Measurements from ENCODE around the gene TMEM218. TPM values are rescaled to one million over a fixed set of nuclear protein-coding genes. Genes with fewer than 3 reads are reported as not detected.

Gene TMEM218
- total RNA-seq, 2 experiments from 2014 or later = 3.9 to 4.4 TPM

DNA sequence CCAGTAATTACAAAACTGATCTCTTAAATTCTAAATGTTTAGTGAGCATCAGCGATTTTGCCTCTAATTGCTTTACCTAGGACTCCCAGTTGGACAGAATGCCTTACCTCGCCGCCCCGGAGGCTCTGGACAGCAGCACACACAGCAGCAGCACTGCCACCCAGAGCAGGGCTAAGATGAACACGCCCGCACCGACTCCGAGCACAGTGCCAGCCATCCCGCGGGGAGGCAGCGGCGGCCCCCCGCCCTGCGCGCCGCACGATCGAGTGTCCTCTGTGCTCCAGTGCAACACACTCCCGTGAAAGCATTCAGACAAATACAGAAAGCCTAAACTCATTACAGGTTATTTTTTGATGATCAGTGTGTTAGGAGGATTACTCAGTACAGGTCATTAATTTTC, 9.4 kb downstream of the TMEM218 start:
- Histone ChIP-seq H3K4me1 (ENCODE audit: insufficient read depth, low read length) (no peaks in the 10 kb centered on the region), H3K9me3 (ENCODE audit: control insufficient read depth in 1 of 2, insufficient read depth in 1 of 2, low read length in 2 of 2) (no peaks in the 10 kb centered on the region), H3K27me3 (ENCODE audit: control insufficient read depth in 1 of 2, insufficient read depth in 2 of 2, low read length in 2 of 2) (no peaks in the 10 kb centered on the region), H3K4me3 (ENCODE audit: low read length) (no peak overlapping the region), H3K36me3 (ENCODE audit: insufficient read depth, low read length) (peaks cover 15% of the 10 kb centered on the region), H3K27ac (ENCODE audit: low read depth in 1 of 2, low read length in 2 of 2) (no peak overlapping the region)
- DNase-seq = no peak
- no peak overlapping the region for H3K4me3 Mint-ChIP-seq
- TF ChIP-seq, protein P1, sequence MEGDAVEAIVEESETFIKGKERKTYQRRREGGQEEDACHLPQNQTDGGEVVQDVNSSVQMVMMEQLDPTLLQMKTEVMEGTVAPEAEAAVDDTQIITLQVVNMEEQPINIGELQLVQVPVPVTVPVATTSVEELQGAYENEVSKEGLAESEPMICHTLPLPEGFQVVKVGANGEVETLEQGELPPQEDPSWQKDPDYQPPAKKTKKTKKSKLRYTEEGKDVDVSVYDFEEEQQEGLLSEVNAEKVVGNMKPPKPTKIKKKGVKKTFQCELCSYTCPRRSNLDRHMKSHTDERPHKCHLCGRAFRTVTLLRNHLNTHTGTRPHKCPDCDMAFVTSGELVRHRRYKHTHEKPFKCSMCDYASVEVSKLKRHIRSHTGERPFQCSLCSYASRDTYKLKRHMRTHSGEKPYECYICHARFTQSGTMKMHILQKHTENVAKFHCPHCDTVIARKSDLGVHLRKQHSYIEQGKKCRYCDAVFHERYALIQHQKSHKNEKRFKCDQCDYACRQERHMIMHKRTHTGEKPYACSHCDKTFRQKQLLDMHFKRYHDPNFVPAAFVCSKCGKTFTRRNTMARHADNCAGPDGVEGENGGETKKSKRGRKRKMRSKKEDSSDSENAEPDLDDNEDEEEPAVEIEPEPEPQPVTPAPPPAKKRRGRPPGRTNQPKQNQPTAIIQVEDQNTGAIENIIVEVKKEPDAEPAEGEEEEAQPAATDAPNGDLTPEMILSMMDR (IDR thresholded peaks at IDR 0.05) = no peak
- H3K36me3 Mint-ChIP-seq (ENCODE audit: low read depth) = peaks cover 51% of the 10 kb centered on the region
- H3K27ac Mint-ChIP-seq = no peak overlapping the region
- CTCF ChIA-PET = no interaction called here
- POLR2A ChIA-PET = interaction anchor here (1.6 kb wide), 1 partner anchor 10 kb away, joined by 7 read pairs; the partner anchor contains the start of gene TMEM218
- H3K4me1 Mint-ChIP-seq (ENCODE audit: low read depth) = no peaks in the 10 kb centered on the region
- no peak for ATAC-seq (ENCODE audit: poor library complexity)
- no peaks in the 10 kb centered on the region for H3K27me3 Mint-ChIP-seq
- no peaks in the 10 kb centered on the region for H3K9me3 Mint-ChIP-seq
- intact Hi-C loops (cut with DNase I, micrococcal nuclease) = no loop called here

DNA sequence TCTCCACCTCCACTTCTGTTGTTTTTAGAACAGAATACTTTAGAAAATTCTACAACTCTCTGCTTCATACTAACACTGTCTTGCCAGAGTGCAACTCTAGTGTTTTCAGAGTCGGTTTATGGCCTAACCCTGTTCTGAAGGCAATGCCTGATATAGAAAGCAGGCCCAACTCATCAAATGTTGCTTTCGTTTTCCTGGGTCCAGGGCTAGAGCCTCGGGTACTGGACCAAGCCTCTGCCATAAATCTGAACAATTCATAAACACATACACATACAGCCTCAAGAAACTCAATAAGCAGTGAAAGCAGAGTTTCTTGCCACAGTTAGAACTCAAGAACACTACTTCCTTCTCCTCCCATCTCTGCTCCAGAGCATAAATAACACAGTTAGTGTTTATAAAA, 9.8 kb downstream of the TMEM218 start:
- no peaks in the 10 kb centered on the region for H3K9me3 ChIP-seq (ENCODE audit: control insufficient read depth in 1 of 2, insufficient read depth in 1 of 2, low read length in 2 of 2)
- ATAC-seq (ENCODE audit: poor library complexity) = no peak
- Mint-ChIP-seq H3K4me3 (no peak overlapping the region), H3K27me3 (no peaks in the 10 kb centered on the region), H3K4me1 (ENCODE audit: low read depth) (no peaks in the 10 kb centered on the region), H3K9me3 (no peaks in the 10 kb centered on the region), H3K36me3 (ENCODE audit: low read depth) (peaks cover 55% of the 10 kb centered on the region), H3K27ac (no peak overlapping the region)
- H3K4me3 ChIP-seq (ENCODE audit: low read length) = no peak overlapping the region
- H3K36me3 ChIP-seq (ENCODE audit: insufficient read depth, low read length) = peaks cover 15% of the 10 kb centered on the region
- TF ChIP-seq, protein P1 (IDR thresholded peaks at IDR 0.05) = no peak
- POLR2A ChIA-PET = no interaction called here
- H3K27ac ChIP-seq (ENCODE audit: low read depth in 1 of 2, low read length in 2 of 2) = no peak overlapping the region
- H3K27me3 ChIP-seq (ENCODE audit: control insufficient read depth in 1 of 2, insufficient read depth in 2 of 2, low read length in 2 of 2) = no peaks in the 10 kb centered on the region
- CTCF ChIA-PET = no interaction called here
- DNase-seq = no peak
- H3K4me1 ChIP-seq (ENCODE audit: insufficient read depth, low read length) = no peaks in the 10 kb centered on the region
- intact Hi-C loops (cut with DNase I, micrococcal nuclease) = no loop called here

- ChIA-PET CTCF (no interaction called here), POLR2A (no interaction called here)
- no peaks in the 10 kb centered on the region for H3K9me3 ChIP-seq (ENCODE audit: control insufficient read depth in 1 of 2, insufficient read depth in 1 of 2, low read length in 2 of 2)
- H3K36me3 Mint-ChIP-seq (ENCODE audit: low read depth) = peaks cover 67% of the 10 kb centered on the region
- H3K9me3 Mint-ChIP-seq = no peaks in the 10 kb centered on the region
- H3K27ac Mint-ChIP-seq = no peak overlapping the region
- no peaks in the 10 kb centered on the region for H3K4me1 Mint-ChIP-seq (ENCODE audit: low read depth)
- TF ChIP-seq, protein P1 (IDR thresholded peaks at IDR 0.05) = no peak
- DNase-seq (no peak), ATAC-seq (ENCODE audit: poor library complexity) (no peak)
- intact Hi-C loops (cut with DNase I, micrococcal nuclease) = no loop called here
- H3K4me1 ChIP-seq (ENCODE audit: insufficient read depth, low read length) = no peaks in the 10 kb centered on the region
- H3K27me3 Mint-ChIP-seq = no peaks in the 10 kb centered on the region
- H3K27me3 ChIP-seq (ENCODE audit: control insufficient read depth in 1 of 2, insufficient read depth in 2 of 2, low read length in 2 of 2) = no peaks in the 10 kb centered on the region
- no peak overlapping the region for H3K4me3 ChIP-seq (ENCODE audit: low read length)
- H3K36me3 ChIP-seq (ENCODE audit: insufficient read depth, low read length) = peaks cover 15% of the 10 kb centered on the region
- no peak overlapping the region for H3K27ac ChIP-seq (ENCODE audit: low read depth in 1 of 2, low read length in 2 of 2)
- H3K4me3 Mint-ChIP-seq = no peak overlapping the region
These were observed 11.3 kb downstream of the TMEM218 start for GRCh38 chr11:125100136-125100535.

All from CD4-positive, alpha-beta T cell (primary cell).